KMS-11 (cell line): ENCODE results near the gene SYT17.

Experiments used
- H2AFZ ChIP-seq: fragments of 200-600 bp; sonication (generic); 2 replicates; pipeline ENCODE4 v1.6.1; 2016; ENCODE audit warnings: antibody characterized with exemption, mixed run types, low read depth
- H3K27ac ChIP-seq: fragments of 200-600 bp; sonication (generic); 2 replicates; pipeline ENCODE4 v1.6.1; 2016; ENCODE audit warnings: mild to moderate bottlenecking, mixed run types
- H3K27me3 ChIP-seq: fragments of 200-600 bp; sonication (generic); 2 replicates; pipeline ENCODE4 v1.6.1; 2017; ENCODE audit warnings: mild to moderate bottlenecking, low read depth, mixed run types, moderate library complexity; ENCODE audit not compliant: insufficient read depth
- H3K36me3 ChIP-seq: fragments of 200-600 bp; sonication (generic); 2 replicates; pipeline ENCODE4 v1.6.1; 2017; ENCODE audit warnings: mild to moderate bottlenecking, mixed run types; ENCODE audit not compliant: insufficient read depth
- H3K4me1 ChIP-seq: fragments of 200-600 bp; sonication (generic); 2 replicates; pipeline ENCODE4 v1.6.1; 2016; ENCODE audit warnings: mild to moderate bottlenecking, low read depth, mixed run types; ENCODE audit not compliant: poor library complexity, severe bottlenecking
- H3K4me2 ChIP-seq: fragments of 200-600 bp; sonication (generic); 2 replicates; pipeline ENCODE4 v1.7.0; 2016; ENCODE audit warnings: mild to moderate bottlenecking, mixed run types
- H3K4me3 ChIP-seq: fragments of 200-600 bp; sonication (generic); IDR thresholded peaks from 2 replicates; pipeline ENCODE4 v1.6.1; 2017; ENCODE audit warnings: low read depth, low read length, mixed read lengths; ENCODE audit not compliant: insufficient read depth
- H3K79me2 ChIP-seq: fragments of 200-600 bp; sonication (generic); 2 replicates; pipeline ENCODE4 v1.6.1; 2016; ENCODE audit warnings: low read depth, mixed run types; ENCODE audit not compliant: insufficient read depth
- H3K9ac ChIP-seq: fragments of 200-600 bp; sonication (generic); 2 replicates; pipeline ENCODE4 v1.6.1; 2016; ENCODE audit warnings: mild to moderate bottlenecking, mixed run types
- H4K20me1 ChIP-seq: fragments of 200-600 bp; sonication (generic); 2 replicates; pipeline ENCODE4 v1.6.1; 2016; ENCODE audit warnings: mild to moderate bottlenecking, mixed run types; ENCODE audit not compliant: insufficient read depth
- TF ChIP-seq, protein P1 (sequence below): fragments of 200-600 bp; sonication (generic); conservative IDR thresholded peaks from 2 replicates; pipeline ENCODE4 v1.6.1; 2017; ENCODE audit warnings: low read depth, mild to moderate bottlenecking, antibody characterized with exemption, low read length, moderate library complexity, mixed read lengths

Gene SYT17

DNA sequence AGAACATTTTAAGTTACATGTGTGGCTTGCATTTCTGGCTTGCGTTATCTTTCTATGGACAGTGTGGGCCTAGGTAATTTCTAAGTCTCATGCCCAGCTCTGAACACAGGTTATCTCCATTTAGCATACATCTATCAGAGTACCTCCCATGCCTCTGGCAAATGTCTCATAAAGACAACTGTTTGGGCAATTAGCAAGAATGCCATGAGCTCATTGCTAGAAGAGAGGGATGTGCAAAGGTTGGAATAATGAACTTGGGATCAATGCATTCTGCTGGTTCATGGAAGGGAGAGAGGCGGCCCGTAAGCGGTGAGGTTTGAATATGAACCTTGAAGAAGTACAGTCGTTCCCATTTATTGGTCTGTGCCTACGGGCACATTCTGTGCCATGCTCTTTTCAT, 14.4 kb downstream of the SYT17 start:
- Histone ChIP-seq H3K79me2 (no peaks in the 10 kb centered on the region), H4K20me1 (no peaks in the 10 kb centered on the region), H3K9ac (no peak overlapping the region), H3K4me2 (no peak overlapping the region), H3K27ac (no peak overlapping the region), H3K4me1 (no peaks in the 10 kb centered on the region), H3K27me3 (no peaks in the 10 kb centered on the region), H2AFZ (no peak overlapping the region), H3K36me3 (no peaks in the 10 kb centered on the region), H3K4me3 (no peak overlapping the region)
- TF ChIP-seq, protein P1, sequence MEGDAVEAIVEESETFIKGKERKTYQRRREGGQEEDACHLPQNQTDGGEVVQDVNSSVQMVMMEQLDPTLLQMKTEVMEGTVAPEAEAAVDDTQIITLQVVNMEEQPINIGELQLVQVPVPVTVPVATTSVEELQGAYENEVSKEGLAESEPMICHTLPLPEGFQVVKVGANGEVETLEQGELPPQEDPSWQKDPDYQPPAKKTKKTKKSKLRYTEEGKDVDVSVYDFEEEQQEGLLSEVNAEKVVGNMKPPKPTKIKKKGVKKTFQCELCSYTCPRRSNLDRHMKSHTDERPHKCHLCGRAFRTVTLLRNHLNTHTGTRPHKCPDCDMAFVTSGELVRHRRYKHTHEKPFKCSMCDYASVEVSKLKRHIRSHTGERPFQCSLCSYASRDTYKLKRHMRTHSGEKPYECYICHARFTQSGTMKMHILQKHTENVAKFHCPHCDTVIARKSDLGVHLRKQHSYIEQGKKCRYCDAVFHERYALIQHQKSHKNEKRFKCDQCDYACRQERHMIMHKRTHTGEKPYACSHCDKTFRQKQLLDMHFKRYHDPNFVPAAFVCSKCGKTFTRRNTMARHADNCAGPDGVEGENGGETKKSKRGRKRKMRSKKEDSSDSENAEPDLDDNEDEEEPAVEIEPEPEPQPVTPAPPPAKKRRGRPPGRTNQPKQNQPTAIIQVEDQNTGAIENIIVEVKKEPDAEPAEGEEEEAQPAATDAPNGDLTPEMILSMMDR = no peak

DNA sequence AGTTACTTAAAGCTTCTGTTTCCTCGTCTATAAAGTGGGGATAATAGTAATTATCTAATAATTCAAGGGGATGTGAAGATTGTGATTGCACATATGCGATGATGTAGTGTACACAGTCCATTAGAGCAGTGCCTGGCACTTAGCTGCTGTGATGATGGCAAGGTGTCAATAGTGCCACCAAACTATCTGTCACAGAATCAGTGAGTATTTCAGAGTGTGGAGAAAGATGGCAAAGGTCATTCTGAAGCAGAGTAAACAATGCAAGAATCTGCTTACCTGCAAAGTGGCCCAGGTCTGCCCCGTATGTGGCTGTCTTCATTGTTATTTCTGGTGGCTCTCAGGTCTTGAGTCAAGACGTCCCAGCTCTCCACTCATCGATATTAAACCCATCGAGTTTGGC, 15.1 kb downstream of the SYT17 start:
- H3K27me3 ChIP-seq = no peaks in the 10 kb centered on the region
- H3K4me1 ChIP-seq = no peaks in the 10 kb centered on the region
- H3K27ac ChIP-seq = no peak overlapping the region
- H3K79me2 ChIP-seq = no peaks in the 10 kb centered on the region
- H3K36me3 ChIP-seq = no peaks in the 10 kb centered on the region
- no peak overlapping the region for H3K4me2 ChIP-seq
- no peak overlapping the region for H3K4me3 ChIP-seq
- H2AFZ ChIP-seq = no peak overlapping the region
- no peak overlapping the region for H3K9ac ChIP-seq
- H4K20me1 ChIP-seq = no peaks in the 10 kb centered on the region
- TF ChIP-seq, protein P1 = no peak

DNA sequence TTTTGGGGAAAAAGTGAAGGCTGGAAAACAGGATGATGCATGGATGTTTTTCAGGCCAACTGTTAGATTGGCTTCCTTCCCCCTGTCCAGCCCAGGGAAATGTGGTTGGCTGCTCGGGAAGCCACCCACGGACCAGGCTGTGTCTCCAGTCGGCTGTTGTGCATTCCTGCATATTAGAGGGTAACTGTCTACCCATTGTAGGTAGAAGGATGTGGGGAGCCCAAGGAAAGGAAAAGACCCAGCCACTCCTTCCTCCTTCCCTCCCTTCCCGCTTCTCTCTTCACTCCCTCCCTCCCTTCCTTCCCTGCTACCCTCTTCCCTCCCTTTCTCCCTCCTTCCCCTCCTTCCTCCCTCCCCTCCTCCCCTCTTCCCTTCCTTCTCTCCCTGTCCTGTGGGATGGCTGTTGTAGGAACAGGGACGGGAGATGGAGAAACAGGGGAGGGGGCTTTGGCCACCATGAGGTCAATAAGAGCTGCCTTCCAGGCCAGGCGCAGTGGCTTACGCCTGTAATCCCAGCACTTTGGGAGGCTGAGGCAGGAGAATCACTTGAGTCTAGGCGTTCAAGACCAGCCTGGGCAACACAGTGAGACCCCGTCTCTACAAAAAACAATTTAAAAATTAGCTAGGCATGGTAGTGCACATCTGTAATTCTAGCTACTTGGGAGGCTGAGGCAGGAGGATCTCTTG, 16.9 kb downstream of the SYT17 start:
- H3K4me1 ChIP-seq = no peaks in the 10 kb centered on the region
- TF ChIP-seq, protein P1 = no peak
- no peak overlapping the region for H3K27ac ChIP-seq
- no peaks in the 10 kb centered on the region for H4K20me1 ChIP-seq
- H3K4me2 ChIP-seq = no peak overlapping the region
- no peaks in the 10 kb centered on the region for H3K79me2 ChIP-seq
- no peaks in the 10 kb centered on the region for H3K27me3 ChIP-seq
- no peak overlapping the region for H3K4me3 ChIP-seq
- no peaks in the 10 kb centered on the region for H3K36me3 ChIP-seq
- no peak overlapping the region for H2AFZ ChIP-seq
- H3K9ac ChIP-seq = no peak overlapping the region

DNA sequence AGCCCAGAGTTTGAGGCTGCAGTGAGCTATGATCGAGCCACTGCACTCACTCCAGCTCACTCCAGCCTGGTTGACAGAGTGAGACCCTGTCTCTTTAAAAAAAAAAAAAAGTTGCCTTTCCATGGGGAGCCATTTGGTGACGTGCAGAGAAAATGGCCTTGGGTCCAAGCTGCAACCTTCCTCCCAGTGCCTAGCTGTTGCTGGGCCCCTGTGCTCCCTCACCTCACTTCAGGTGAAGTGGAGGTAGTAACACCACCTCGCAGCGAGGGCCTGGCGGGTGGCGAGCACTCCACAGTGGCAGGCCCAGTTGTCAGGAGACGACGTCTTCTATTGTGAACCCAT, 17.4 kb downstream of the SYT17 start:
- Histone ChIP-seq H3K36me3 (no peaks in the 10 kb centered on the region), H4K20me1 (no peaks in the 10 kb centered on the region), H3K4me1 (no peaks in the 10 kb centered on the region), H3K27ac (no peak overlapping the region), H2AFZ (no peak overlapping the region), H3K4me3 (no peak overlapping the region), H3K9ac (no peak overlapping the region), H3K27me3 (no peaks in the 10 kb centered on the region), H3K4me2 (no peak overlapping the region), H3K79me2 (no peaks in the 10 kb centered on the region)
- TF ChIP-seq, protein P1 = no peak
